K562 (cell line): ENCODE measurements around the gene POLR2L. TPM values are rescaled to one million over a fixed set of nuclear protein-coding genes. Genes with fewer than 3 reads are reported as not detected.

Source experiments
- ATAC-seq: fragments of 200-7000 bp; cut with Tn5 transposase; 3 replicates; pipeline ENCODE4 v1.9.1; 2020; ENCODE audit warnings: moderate library complexity
- BruUV-seq: library from RNA; stranded (reverse); fragments of 400-500 nt; replicated peaks from 2 replicates; lab custom pipeline; 2021; lab: Mats Ljungman, UMichigan
- CTCF ChIA-PET: fragments of 300-600 bp; formaldehyde crosslinking; extraction: SDS; loops from one replicate; lab custom pipeline; 2021; ENCODE audit warnings: low intra/inter-chr PET ratio; lab: Yijun Ruan, JAX
- POLR2A ChIA-PET: fragments of 300-600, 350-650 bp; sonication (Branson Sonifier 250); formaldehyde crosslinking; extraction: SDS; loops from one replicate; lab custom pipeline; 2021; ENCODE audit warnings: antibody characterized with exemption, inconsistent platforms; lab: Yijun Ruan, JAX
- DNase-seq, 4 experiments: peaks; one replicate each; pipeline versions ENCODE4 v3.0.0 to v3.0.0-alpha.2; 2011 to 2018; ENCODE audit warnings: low spot score in 3 of 4, mixed read lengths in 3 of 4; ENCODE audit errors: extremely low read depth in 1 of 4
- FAIRE-seq: peaks from 2 replicates; lab custom pipeline; 2011; peaks lifted over from hg19 to GRCh38; lab: Jason Lieb, UNC
- H2AFZ ChIP-seq: 2 replicates; pipeline ENCODE4 v1.6.0; 2011; ENCODE audit warnings: low read depth, low read length, control low read depth, inconsistent platforms
- H3K27ac ChIP-seq: fragments of 200-600 bp; 3 replicates; pipeline ENCODE4 v1.8.0; 2011; ENCODE audit warnings: low read depth, mild to moderate bottlenecking, control low read depth, inconsistent platforms, low read length, moderate library complexity, mixed read lengths; ENCODE audit errors: extremely low read depth
- H3K27me3 ChIP-seq, 2 experiments: fragments of 300-600 bp in 1 of 2; 2 replicates in 1 of 2; 3 replicates in 1 of 2; pipeline versions ENCODE4 v1.6.0 to v1.8.0; 2011; ENCODE audit warnings: inconsistent platforms in 2 of 2, low read length in 2 of 2, mild to moderate bottlenecking in 1 of 2, mixed read lengths in 1 of 2, moderate library complexity in 1 of 2; ENCODE audit not compliant: control insufficient read depth in 2 of 2, insufficient read depth in 2 of 2
- H3K36me3 ChIP-seq: fragments of 300-600 bp; 3 replicates; pipeline ENCODE4 v1.8.0; 2011; ENCODE audit warnings: mild to moderate bottlenecking, low read length, inconsistent platforms; ENCODE audit not compliant: control insufficient read depth, insufficient read depth
- H3K4me1 ChIP-seq, 2 experiments: fragments of 200-600 bp in 1 of 2; replicated peaks in 1 of 2; 2 replicates in 1 of 2; 3 replicates in 1 of 2; pipeline versions ENCODE4 v1.5.1 to v1.8.0; 2011; ENCODE audit warnings: inconsistent platforms in 2 of 2, low read length in 2 of 2, mild to moderate bottlenecking in 1 of 2, mixed read lengths in 1 of 2, moderate library complexity in 1 of 2; ENCODE audit not compliant: control insufficient read depth in 2 of 2, insufficient read depth in 2 of 2
- H3K4me2 ChIP-seq: 2 replicates; pipeline ENCODE4 v1.6.1; 2011; ENCODE audit warnings: low read length, control low read depth, inconsistent platforms, mixed read lengths; ENCODE audit not compliant: insufficient read depth
- H3K4me3 ChIP-seq: fragments of 200-600 bp; sonication (generic), shearing (Covaris generic); 2 replicates; pipeline ENCODE4 v1.5.1; 2016; ENCODE audit warnings: control low read depth, inconsistent platforms
- H3K79me2 ChIP-seq: fragments of 200-600 bp; 3 replicates; pipeline ENCODE4 v1.8.0; 2011; ENCODE audit warnings: low read length, inconsistent platforms; ENCODE audit not compliant: control insufficient read depth, insufficient read depth
- H3K9ac ChIP-seq, 2 experiments: 2 replicates each; pipeline versions ENCODE4 v1.6.0 to v1.6.1; 2011; ENCODE audit warnings: low read depth in 2 of 2, low read length in 2 of 2, control low read depth in 1 of 2, inconsistent platforms in 1 of 2, mild to moderate bottlenecking in 1 of 2, mixed read lengths in 1 of 2; ENCODE audit not compliant: insufficient read depth in 1 of 2
- H3K9me1 ChIP-seq: one replicate; pipeline ENCODE4 v1.6.0; 2011; ENCODE audit warnings: inconsistent platforms, mild to moderate bottlenecking, low read length, moderate library complexity; ENCODE audit not compliant: control insufficient read depth, insufficient read depth
- H3K9me3 ChIP-seq: replicated peaks from 2 replicates; pipeline ENCODE4 v1.5.1; 2011; ENCODE audit warnings: low read depth, low read length, inconsistent platforms; ENCODE audit not compliant: control insufficient read depth, insufficient read depth
- H4K20me1 ChIP-seq: replicated peaks from 2 replicates; pipeline ENCODE4 v1.6.1; 2011; ENCODE audit warnings: low read length, inconsistent platforms, mixed read lengths; ENCODE audit not compliant: control insufficient read depth, insufficient read depth
- ETV6 ChIP-seq, 3 experiments: fragments of 150-350 bp in 1 of 3; sonication (generic) in 1 of 3; formaldehyde crosslinking in 1 of 3; IDR thresholded peaks; 2 replicates each; pipeline versions ENCODE4 v1.6.1 to v1.8.0; 2014 to 2022; ENCODE audit warnings: borderline replicate concordance in 2 of 3, low read depth in 2 of 3, antibody characterized with exemption in 1 of 3, low read length in 1 of 3, mild to moderate bottlenecking in 1 of 3, missing genetic modification reagents in 1 of 3
- FOXJ2 ChIP-seq: fragments of 200-800 bp; sonication (Bioruptor generic); IDR thresholded peaks from 2 replicates; pipeline ENCODE4 v1.6.1; 2016; ENCODE audit warnings: missing genetic modification characterization, missing compliant biosample characterization
- GTF2E2 ChIP-seq: fragments of 200-800 bp; sonication (Bioruptor generic); IDR thresholded peaks from 2 replicates; pipeline ENCODE4 v1.6.1; 2016; ENCODE audit warnings: missing genetic modification characterization, missing compliant biosample characterization
- JUN ChIP-seq, 2 experiments: sonication (generic) in 1 of 2; formaldehyde crosslinking in 1 of 2; IDR thresholded peaks; 2 replicates each; pipeline versions ENCODE4 v1.6.1 to v1.8.0; 2012 to 2022; ENCODE audit warnings: borderline replicate concordance in 2 of 2, mild to moderate bottlenecking in 2 of 2, improper control_type of control experiment in 1 of 2, low read depth in 1 of 2, low read length in 1 of 2, missing genetic modification reagents in 1 of 2
- KAT7 ChIP-seq: sonication (generic); formaldehyde crosslinking; IDR thresholded peaks from 2 replicates; pipeline ENCODE4 v1.8.0; 2022; ENCODE audit warnings: missing genetic modification reagents, mild to moderate bottlenecking, borderline replicate concordance
- LCOR ChIP-seq: sonication (generic); formaldehyde crosslinking; IDR thresholded peaks from 2 replicates; pipeline ENCODE4 v1.8.0; 2022; ENCODE audit warnings: mild to moderate bottlenecking, missing genetic modification reagents
- SMAD4 ChIP-seq: fragments of 250-450 bp; sonication (Bioruptor Pico); conservative IDR thresholded peaks from 2 replicates; pipeline ENCODE4 v1.8.0; 2021; ENCODE audit warnings: inconsistent platforms, mild to moderate bottlenecking, moderate library complexity
- TEAD4 ChIP-seq, 2 experiments: sonication (generic) in 1 of 2; formaldehyde crosslinking in 1 of 2; IDR thresholded peaks; 2 replicates each; pipeline versions ENCODE4 v1.6.1 to v1.8.0; 2012 to 2022; ENCODE audit warnings: borderline replicate concordance in 1 of 2, inconsistent platforms in 1 of 2, low read length in 1 of 2, mild to moderate bottlenecking in 1 of 2, missing genetic modification reagents in 1 of 2
- U2AF1 ChIP-seq: fragments of 200-400 bp; formaldehyde crosslinking; optimal IDR thresholded peaks from 2 replicates; pipeline ENCODE3; 2017; ENCODE audit warnings: mild to moderate bottlenecking, low read depth, low read length, moderate library complexity
- ZNF277 ChIP-seq: fragments of 250-450 bp; sonication (Bioruptor Pico); IDR thresholded peaks from 2 replicates; pipeline ENCODE4 v1.8.0; 2022; ENCODE audit warnings: inconsistent platforms, mild to moderate bottlenecking, moderate library complexity, borderline replicate concordance
- ZNF449 ChIP-seq: fragments of 250-450 bp; sonication (Bioruptor Pico); IDR thresholded peaks from 2 replicates; pipeline ENCODE4 v1.8.0; 2022; ENCODE audit warnings: moderate library complexity, mild to moderate bottlenecking, inconsistent platforms
- ZNF639 ChIP-seq, 2 experiments: fragments of 200-800 bp in 1 of 2; sonication (Bioruptor generic) in 1 of 2; sonication (generic) in 1 of 2; formaldehyde crosslinking in 1 of 2; IDR thresholded peaks in 1 of 2; conservative IDR thresholded peaks in 1 of 2; 2 replicates each; pipeline versions ENCODE4 v1.5.0 to v1.6.1; 2016 to 2020; ENCODE audit warnings: missing compliant biosample characterization in 1 of 2, missing genetic modification characterization in 1 of 2, missing genetic modification reagents in 1 of 2
- WGBS: fragments of 100-300 bp; shearing (Covaris generic); methylation state at CpG from one replicate; pipeline ENCODE4 v1.1.6; 2016; ENCODE audit warnings: low coverage, mixed read lengths; ENCODE audit not compliant: insufficient coverage; ENCODE audit errors: missing lambda C conversion rate; 5-methylcytosine and 5-hydroxymethylcytosine counted together
- in situ Hi-C: fragments of 300-500 bp; cut with MboI; formaldehyde crosslinking; loops from 4 replicates; pipeline ENCODE4 v1.15.0; 2018; ENCODE audit warnings: inconsistent platforms, mixed read lengths
- intact Hi-C: fragments of 100-400 bp; cut with micrococcal nuclease; formaldehyde crosslinking; loops from 2 replicates; pipeline ENCODE4 v1.14.2; 2022
- polyA plus RNA-seq, 8 experiments: library from polyadenylated mRNA; depleted of rRNA in 4 of 8; stranded (reverse) in 5 of 8; unstranded in 3 of 8; fragments of >200 nt; fragmentation: Nextera tagmentation in 2 of 8; fragmentation: Illumina TruSeq in 1 of 8; extraction: Ambion mirVana in 2 of 8; extraction: Trizol in 1 of 8; gene quantifications; 2 replicates each; pipeline versions ENCODE4 v1.2.1 to v1.2.3, GENCODE V29; 2011 to 2014; ENCODE audit warnings: inconsistent platforms in 1 of 8, missing spikeins in 1 of 8
- total RNA-seq, 7 experiments: library from RNA; depleted of rRNA in 6 of 7; stranded (reverse); fragments of >200 nt in 6 of 7; fragmentation: Illumina TruSeq in 2 of 7; extraction: Trizol in 2 of 7; gene quantifications; 2 replicates each; pipeline versions ENCODE4 v1.2.1 to v1.2.3, GENCODE V29; 2011 to 2021; ENCODE audit warnings: low replicate concordance in 1 of 7

Gene POLR2L
- total and polyA plus RNA-seq, 9 of the 15 experiments (the other 6 are each of a cell fraction or from before 2014, with no cell fraction given) = 38.3 to 688 (median 108) TPM

GRCh38 chr11:810040-810567, 32.2 kb downstream of the POLR2L start:
- POLR2A ChIA-PET = interaction anchor here (0.6 to 2.2 kb wide), 14 partner anchors 8 to 228 kb away, joined by 3 to 22 read pairs (median 4); partner anchors contain the start of gene PNPLA2
- Histone ChIP-seq H3K79me2 (peaks cover 71% of the 10 kb centered on the region), H3K4me2 (peak overlapping the region; percentile 100), H3K9me3 (no peaks in the 10 kb centered on the region), H3K9ac (peak overlapping the region; percentile 94 to 98), H2AFZ (peak overlapping the region; percentile 98; the same call in 1 of the 2 replicates), H3K9me1 (no peaks in the 10 kb centered on the region), H3K27ac (peak overlapping the region; percentile 98), H3K4me3 (peak overlapping the region; percentile 99), H3K4me1 (peaks cover 20 to 57% of the 10 kb centered on the region in 2 experiments; a peak in 4 of 5 replicates), H3K36me3 (peaks cover 41% of the 10 kb centered on the region), H4K20me1 (peaks cover 24% of the 10 kb centered on the region), H3K27me3 (no peaks in the 10 kb centered on the region)
- FAIRE-seq = no peak
- ATAC-seq = peak; percentile 2
- BruUV-seq = TSS peak; percentile 65
- peak in 1 of 4 experiments; percentile 75 for DNase-seq
- intact Hi-C loops = no loop called here
- under 1% methylated on average over 29 of the region's 55 CpGs for WGBS
- CTCF ChIA-PET = no interaction called here
- in situ Hi-C loops = no loop called here
- TF ChIP-seq SMAD4 (CRISPR knock-in tag) = peak; percentile 63; the same call in 1 of the 2 replicates
- TF ChIP-seq FOXJ2 = no peak
- TF ChIP-seq U2AF1 = peak; percentile 72
- 0 out of 2 replicates have a peak, but pooled peaks have one; percentile 45 for TF ChIP-seq KAT7 (CRISPR knock-in tag)
- TF ChIP-seq ZNF449 (CRISPR knock-in tag) = no peak
- TF ChIP-seq JUN (IDR thresholded peaks at IDR 0.05; ENCODE audit: borderline replicate concordance, low read depth, low read length) = no peak
- TF ChIP-seq JUN (CRISPR knock-in tag; IDR thresholded peaks at IDR 0.05; ENCODE audit: borderline replicate concordance) = 0 out of 2 replicates have a peak, but pooled peaks have one; percentile 21
- no peak for TF ChIP-seq ETV6 (IDR thresholded peaks at IDR 0.05; ENCODE audit: borderline replicate concordance in 1 of 2, low read depth in 2 of 2, low read length in 1 of 2)
- TF ChIP-seq ETV6 (CRISPR knock-in tag; IDR thresholded peaks at IDR 0.05; ENCODE audit: borderline replicate concordance) = no peak
- no peak for TF ChIP-seq TEAD4 (IDR thresholded peaks at IDR 0.05; ENCODE audit: low read length)
- peak; percentile 14; the same call in 1 of the 2 replicates for TF ChIP-seq TEAD4 (CRISPR knock-in tag; IDR thresholded peaks at IDR 0.05; ENCODE audit: borderline replicate concordance)
- no peak for TF ChIP-seq ZNF277 (CRISPR knock-in tag)
- TF ChIP-seq ZNF639 (CRISPR knock-in tag; conservative IDR thresholded peaks at IDR 0.05 in 1 of 2, IDR thresholded peaks at IDR 0.05 in 1 of 2) = peak in 1 of 2 experiments; percentile 18; a peak in 1 of 4 replicates
- 0 out of 2 replicates have a peak, but pooled peaks have one; percentile 36 for TF ChIP-seq LCOR (CRISPR knock-in tag)
- peak; percentile 67; the same call in 1 of the 2 replicates for TF ChIP-seq GTF2E2
